Epithelial cell of esophagus (primary cell): ENCODE data around the gene SEMA6A.

Experiments used
- DNase-seq: peaks from one replicate; pipeline ENCODE4 v3.0.0; 2010; ENCODE audit warnings: low read depth
- H3K4me3 ChIP-seq: 2 replicates; pipeline ENCODE4 v1.5.1; 2011; ENCODE audit warnings: mild to moderate bottlenecking, low read length, control low read depth
- TF ChIP-seq, protein P1 (sequence below): IDR thresholded peaks from 2 replicates; pipeline ENCODE4 v1.5.1; 2011; ENCODE audit warnings: low read depth, mild to moderate bottlenecking, low read length, control low read depth, inconsistent platforms; ENCODE audit not compliant: insufficient read depth; ENCODE audit errors: missing control alignments

SEMA6A gene

DNA sequence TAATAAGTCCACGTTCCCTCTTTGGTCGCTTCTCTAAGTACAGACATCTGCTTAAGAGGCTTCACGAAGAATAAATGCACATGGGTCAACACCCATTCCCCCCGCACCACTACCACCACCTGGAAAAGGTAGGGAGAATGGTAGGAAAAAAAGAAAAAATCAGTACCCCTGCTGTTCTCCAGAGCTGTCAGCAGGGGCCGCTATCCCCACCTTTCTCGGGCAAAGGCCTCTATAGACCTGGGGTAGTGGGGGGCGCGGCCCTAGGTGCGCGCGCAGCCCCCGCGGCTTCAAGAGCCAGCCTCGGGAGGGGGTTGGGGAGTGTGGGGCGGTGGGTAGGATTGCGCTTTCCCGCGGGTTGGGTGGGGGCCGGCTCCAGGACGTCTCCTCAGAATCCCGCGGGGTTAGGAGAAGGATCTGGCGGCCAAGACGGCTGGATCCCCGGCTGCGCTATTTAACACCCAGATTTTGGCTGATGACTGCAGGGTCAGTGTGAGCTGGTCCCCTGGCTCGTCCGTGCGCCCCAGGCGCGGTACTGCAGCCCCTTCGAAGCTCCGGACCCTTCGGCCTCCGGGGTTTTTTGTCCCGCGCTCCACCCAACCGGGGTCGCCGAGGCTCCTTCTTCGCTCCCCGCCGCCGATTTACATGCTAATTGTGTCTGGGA, 1.6 kb upstream of the SEMA6A start:
- TF ChIP-seq, protein P1, sequence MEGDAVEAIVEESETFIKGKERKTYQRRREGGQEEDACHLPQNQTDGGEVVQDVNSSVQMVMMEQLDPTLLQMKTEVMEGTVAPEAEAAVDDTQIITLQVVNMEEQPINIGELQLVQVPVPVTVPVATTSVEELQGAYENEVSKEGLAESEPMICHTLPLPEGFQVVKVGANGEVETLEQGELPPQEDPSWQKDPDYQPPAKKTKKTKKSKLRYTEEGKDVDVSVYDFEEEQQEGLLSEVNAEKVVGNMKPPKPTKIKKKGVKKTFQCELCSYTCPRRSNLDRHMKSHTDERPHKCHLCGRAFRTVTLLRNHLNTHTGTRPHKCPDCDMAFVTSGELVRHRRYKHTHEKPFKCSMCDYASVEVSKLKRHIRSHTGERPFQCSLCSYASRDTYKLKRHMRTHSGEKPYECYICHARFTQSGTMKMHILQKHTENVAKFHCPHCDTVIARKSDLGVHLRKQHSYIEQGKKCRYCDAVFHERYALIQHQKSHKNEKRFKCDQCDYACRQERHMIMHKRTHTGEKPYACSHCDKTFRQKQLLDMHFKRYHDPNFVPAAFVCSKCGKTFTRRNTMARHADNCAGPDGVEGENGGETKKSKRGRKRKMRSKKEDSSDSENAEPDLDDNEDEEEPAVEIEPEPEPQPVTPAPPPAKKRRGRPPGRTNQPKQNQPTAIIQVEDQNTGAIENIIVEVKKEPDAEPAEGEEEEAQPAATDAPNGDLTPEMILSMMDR, result peak; percentile 84
- peak overlapping the region; percentile 66 for H3K4me3 ChIP-seq
- DNase-seq, result peak; percentile 77

DNA sequence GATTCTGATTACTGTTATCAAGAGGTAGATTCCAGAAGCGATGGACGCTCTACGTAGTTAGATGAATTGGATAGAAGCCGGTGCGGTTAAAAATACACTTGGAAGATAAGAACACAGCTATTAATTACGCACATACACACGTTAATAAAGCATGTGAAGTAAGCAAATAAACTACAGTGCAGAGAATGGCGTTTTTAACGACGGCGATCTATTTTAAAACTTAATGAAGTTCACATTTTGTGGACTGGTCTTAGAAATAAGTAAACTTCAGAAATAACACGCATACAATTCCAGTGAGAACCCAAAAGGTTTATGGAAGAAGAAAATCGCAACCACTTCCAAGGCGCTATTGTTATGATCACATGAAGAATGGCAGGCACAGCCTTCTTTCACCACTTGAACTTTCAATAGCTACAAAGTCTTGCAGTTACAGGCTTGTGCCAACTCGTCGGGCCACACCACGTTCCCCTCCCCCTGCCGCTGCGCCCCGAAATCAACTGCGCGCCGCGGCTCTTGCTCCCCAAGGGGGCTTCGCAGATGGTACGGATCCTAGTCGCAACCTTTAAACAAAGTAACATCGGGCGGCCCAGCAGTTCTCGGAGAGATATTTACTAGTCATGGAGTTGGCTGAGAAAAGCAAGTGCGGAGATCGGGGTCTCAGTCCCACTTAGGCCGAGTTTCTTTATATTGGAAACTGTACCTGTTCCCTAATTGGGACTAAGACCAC, 866 bp upstream of the SEMA6A start:
- TF ChIP-seq, protein P1, result no peak
- peak; percentile 81 for DNase-seq
- peak overlapping the region; percentile 66 for H3K4me3 ChIP-seq

DNA sequence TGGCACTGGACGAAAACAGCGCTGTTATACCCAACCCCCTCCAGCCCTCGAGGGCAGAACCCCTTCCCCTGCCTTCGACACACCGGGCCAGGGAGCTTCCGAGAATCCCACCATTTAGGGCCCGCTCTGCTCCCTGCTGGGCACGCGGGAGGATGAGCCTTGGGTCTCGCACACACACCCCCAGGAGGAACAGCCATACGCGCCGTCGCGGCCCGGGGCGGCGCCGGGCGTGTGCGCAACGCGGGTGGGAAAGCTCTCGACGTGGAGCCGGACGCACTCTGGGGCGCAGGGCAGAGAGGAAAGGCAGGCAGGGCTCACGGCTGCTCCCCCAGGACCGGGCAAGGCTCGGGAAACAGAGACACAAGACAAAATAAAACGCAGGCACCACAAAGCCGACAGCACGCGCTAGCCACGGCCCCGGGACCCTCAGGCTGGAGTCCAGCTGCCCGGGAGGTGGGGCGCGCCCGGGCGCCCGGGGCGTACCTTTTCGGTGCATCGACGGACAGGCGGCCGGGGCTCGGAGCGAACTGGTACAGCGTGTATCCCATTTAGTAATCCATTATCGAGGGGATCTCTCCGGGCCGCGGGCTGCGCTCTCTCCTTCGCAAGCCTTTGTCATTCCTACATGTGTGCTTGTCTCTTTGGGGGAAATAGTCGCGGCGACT, 789 bp downstream of the SEMA6A start:
- peak overlapping the region; percentile 66 for H3K4me3 ChIP-seq
- peak; percentile 25 for DNase-seq
- TF ChIP-seq, protein P1, result no peak

DNA sequence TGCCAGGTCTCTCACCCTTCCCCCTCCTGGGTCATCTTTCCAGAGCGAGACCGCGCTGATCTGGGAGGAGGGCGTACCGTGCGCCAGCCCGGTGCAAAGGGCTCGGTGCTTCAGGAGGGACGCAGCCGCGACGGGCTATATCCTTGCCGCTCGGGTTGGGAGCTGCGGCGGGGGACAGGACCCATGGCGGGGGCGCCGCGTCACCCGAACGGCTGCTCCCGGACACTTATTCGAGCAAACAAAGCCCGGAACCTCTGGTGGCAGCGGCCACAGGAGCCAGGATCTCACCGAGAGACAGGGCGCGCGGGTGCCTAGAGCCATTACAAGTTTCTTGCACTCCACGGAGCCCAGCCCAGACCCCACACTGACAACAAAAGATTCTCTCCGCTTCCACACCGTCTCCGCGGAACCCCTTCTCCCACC, 1.3 kb downstream of the SEMA6A start:
- DNase-seq, result peak; percentile 22
- peak overlapping the region; percentile 66 for H3K4me3 ChIP-seq
- TF ChIP-seq, protein P1, result no peak

DNA sequence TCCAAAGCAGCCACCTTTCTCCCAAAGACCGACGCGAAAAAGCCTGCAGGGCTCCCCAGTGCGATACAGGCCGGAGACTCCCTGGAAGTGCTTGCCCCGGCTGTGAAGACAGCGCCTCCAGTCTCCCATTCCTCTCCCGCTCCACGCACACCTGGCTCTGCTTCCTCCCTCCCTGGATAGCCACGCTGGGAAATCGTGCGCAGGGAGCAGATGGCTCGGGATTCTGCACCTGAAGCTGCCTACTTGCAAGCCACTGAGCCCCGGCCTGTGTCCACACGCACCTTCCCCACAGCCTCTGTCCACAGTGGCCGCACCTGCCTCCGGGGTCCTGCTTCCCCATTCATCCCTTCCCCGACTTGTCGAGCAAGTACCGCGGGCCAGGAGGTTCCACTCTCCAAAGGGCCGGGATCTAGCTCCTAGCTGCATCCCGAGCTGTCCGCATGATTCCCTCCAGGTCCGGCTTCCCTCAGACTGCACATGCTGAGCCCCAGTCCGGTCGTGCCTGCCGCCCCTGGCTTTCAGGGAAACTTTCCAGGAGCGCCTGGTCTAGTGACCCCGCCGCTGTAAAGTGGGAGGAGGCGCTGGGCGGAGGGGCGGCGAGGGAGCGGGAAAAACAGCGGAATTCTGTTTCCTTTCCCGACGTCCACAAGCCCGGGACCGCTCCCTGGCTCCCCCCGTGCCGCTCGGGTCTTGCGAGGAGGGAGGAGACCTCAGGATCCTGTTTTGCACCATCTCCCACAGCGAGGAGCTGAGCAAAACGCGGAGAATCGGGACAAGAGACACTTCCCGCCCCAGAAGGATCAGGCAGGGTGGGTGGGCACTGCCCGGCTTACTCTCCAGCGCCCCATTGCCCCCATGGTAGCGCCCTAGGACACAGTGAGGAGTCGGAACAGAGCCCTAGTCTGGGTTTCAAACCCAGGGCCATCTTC, 2.0 kb downstream of the SEMA6A start:
- peak overlapping the region; percentile 66 for H3K4me3 ChIP-seq
- TF ChIP-seq, protein P1, result no peak
- DNase-seq, result peak; percentile 48

DNA sequence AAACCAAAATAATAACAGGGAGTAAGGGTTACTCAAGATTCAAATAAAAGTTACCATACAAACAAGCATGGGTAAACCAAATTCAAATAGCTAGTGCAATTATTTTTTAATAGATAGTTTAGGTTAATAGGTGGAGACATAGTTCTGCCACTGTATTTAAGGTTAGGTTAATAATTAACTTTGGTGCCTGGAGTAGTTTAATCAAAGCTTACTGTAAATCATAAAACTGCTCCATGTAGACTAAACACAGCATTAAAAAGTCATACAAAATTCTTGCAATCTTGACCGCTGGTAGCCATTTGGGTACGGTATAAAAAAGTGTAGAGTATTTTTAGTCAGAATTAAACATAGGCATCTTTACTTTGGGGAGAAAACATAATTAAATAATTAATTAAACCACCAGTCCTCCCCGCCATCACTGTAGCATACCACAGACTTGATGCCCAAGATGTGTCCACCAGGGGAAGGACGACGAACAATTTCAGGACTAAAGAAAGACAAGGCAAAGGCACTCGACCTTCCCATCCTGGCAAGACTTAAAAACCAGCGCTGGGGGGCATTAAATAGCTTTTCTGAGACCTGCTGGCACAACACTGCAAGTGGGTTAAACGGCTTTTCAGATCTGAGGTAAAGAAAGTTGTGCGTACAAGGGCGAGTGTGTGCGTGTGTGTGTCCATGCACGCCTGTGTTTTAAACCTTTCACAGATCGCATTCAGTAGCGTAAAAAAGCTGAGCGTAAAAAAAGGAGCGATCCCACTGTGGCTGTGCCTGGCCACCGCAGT, 2.9 kb downstream of the SEMA6A start:
- peak; percentile 6 for DNase-seq
- TF ChIP-seq, protein P1, result no peak
- peak overlapping the region; percentile 66 for H3K4me3 ChIP-seq
